ENCODE results near the gene LRCH4. TPM values are rescaled to one million over a fixed set of nuclear protein-coding genes. Genes with fewer than 3 reads are reported as not detected.

Gene LRCH4
- total and polyA plus RNA-seq, 8 donors, result 16.4 to 106 (median 27.7) TPM

DNA sequence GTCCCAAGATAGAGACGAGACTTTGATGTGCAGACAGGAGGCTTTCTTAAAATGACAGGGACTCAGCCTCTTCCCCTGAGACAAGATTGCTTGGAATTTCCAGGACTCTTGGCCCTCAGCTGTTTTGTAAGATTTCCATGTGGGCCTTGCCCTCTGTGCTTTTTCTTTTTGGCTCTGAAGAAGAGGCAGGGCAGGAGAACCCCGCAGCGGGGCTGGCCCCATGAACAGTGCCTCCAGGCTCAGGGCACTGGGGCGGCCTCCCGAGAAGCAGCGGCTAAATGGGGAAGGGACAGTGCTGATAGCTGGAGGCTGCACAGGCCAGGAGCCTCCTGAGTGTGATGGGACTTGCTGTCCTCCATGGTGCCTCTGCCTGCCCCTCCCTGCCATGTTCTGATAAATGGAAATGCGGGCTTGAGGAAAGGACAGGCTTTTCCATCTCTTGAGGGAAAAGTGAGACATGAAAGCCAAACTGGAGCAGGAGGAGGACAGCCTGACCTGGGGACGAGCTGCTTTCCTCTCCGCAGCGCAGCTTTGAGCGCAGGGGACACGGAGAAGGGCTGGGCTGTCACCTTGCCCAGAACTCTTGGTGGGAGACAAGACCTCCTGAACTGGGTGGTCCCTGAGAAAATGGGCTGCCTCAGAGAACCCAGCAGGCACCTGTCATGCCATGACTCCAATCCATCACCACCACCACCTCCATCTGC lies 24.3 kb downstream of the LRCH4 start:
- H3K9me3 ChIP-seq, result no peaks in the 10 kb centered on the region
- ATAC-seq (no peak), FAIRE-seq (no peak), DNase-seq (peak in 1 of 6 donors; percentile 52)
- TF ChIP-seq, protein P1, sequence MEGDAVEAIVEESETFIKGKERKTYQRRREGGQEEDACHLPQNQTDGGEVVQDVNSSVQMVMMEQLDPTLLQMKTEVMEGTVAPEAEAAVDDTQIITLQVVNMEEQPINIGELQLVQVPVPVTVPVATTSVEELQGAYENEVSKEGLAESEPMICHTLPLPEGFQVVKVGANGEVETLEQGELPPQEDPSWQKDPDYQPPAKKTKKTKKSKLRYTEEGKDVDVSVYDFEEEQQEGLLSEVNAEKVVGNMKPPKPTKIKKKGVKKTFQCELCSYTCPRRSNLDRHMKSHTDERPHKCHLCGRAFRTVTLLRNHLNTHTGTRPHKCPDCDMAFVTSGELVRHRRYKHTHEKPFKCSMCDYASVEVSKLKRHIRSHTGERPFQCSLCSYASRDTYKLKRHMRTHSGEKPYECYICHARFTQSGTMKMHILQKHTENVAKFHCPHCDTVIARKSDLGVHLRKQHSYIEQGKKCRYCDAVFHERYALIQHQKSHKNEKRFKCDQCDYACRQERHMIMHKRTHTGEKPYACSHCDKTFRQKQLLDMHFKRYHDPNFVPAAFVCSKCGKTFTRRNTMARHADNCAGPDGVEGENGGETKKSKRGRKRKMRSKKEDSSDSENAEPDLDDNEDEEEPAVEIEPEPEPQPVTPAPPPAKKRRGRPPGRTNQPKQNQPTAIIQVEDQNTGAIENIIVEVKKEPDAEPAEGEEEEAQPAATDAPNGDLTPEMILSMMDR (IDR thresholded peaks at IDR 0.05), result no peak
- peaks cover 0 to 11% (median 4%) of the 10 kb centered on the region in 3 donors for H3K36me3 ChIP-seq
- WGBS, 2 donors, result 93 to 95% methylated on average over 12 of the region's 12 CpGs
- H3K27ac ChIP-seq, result no peak overlapping the region
- intact Hi-C loops (cut with DNase I), result loop anchor here in 2 of 3 donors (5.0 to 10.0 kb wide), 4 partner anchors 89 to 131 kb away; partner anchors contain the start of gene GIGYF1 (in 1 of the 2)
- H3K27me3 ChIP-seq, result no peaks in the 10 kb centered on the region
- H3K4me3 ChIP-seq, result no peak overlapping the region
- peaks cover 0 to 5% (median 4%) of the 10 kb centered on the region in 3 donors for H3K4me1 ChIP-seq

DNA sequence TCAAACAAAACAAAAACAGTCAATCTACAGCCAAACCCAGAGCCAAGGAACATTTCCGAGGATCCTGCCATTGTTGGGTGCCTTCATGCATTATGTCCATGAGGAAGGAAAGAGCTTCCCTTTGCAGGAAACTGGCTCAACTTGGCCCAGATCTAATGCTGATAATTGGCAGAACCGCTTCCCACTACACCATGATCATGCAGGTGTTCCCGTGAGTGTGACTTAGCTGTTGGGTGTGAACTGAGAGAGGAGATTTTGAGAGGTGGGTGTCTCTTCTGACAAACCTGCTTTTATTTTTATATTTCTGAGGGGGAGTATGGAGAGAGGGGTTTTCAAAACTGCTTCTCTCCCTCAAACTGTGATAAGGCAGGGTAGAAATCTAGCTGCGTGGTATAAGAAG lies 26.8 kb downstream of the LRCH4 start:
- no peaks in the 10 kb centered on the region for H3K27me3 ChIP-seq
- FAIRE-seq (no peak), DNase-seq (no peak), ATAC-seq (no peak)
- H3K4me1 ChIP-seq, result peaks cover 0 to 5% (median 4%) of the 10 kb centered on the region in 3 donors
- TF ChIP-seq, protein P1 (IDR thresholded peaks at IDR 0.05), result no peak
- peaks cover 0 to 32% (median 4%) of the 10 kb centered on the region in 3 donors for H3K36me3 ChIP-seq
- H3K9me3 ChIP-seq, result no peaks in the 10 kb centered on the region
- H3K4me3 ChIP-seq, result no peak overlapping the region
- WGBS, 2 donors, result 61 to 66% methylated on average over 4 of the region's 4 CpGs
- peak overlapping the region; percentile 0 to 57 (median 26) for H3K27ac ChIP-seq
- intact Hi-C loops (cut with DNase I), result no loop called here

DNA sequence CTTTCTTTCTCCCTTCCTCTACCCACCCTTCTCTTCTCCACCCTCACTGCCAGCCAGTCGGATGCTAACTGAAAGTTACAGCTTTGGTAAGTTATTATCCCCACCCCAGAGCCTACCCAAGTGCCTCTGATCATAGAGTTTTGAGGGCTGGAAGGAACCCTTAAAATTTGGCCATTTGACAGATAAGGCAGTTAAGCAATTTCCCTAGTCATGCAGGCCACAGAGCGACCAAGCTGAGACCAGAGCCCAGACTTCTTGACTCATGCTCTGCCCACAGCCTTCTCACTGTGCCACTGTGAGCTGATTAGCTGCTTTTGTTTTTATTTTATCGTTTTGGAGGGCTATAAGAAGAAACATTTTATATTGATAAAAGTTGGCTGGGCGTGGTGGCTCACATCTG lies 29.4 kb downstream of the LRCH4 start:
- ATAC-seq (no peak), FAIRE-seq (no peak)
- H3K36me3 ChIP-seq, result peaks cover 0 to 50% (median 0%) of the 10 kb centered on the region in 3 donors

DNA sequence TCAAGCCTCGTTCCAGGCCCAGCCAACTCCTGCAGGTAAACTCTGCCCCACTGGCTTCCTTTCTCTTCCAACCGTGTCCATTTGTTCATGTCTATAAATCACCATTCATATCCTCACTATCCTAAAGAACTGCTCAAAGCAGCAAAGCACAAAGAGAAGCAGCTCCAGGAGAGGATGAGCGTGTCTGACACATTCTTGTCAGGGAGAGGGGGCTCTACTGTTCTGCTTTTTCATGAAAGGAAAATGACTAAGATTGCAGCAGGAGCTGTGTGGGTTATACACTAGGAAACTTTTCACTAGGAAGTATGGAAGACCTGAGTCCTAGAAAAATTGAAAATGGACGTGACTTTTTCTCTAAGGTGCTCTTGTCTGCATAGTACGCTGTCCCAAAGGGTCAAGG lies 30.2 kb downstream of the LRCH4 start:
- WGBS, 2 donors, result 87 to 88% methylated on average over 5 of the region's 5 CpGs
- FAIRE-seq (no peak), DNase-seq (no peak), ATAC-seq (no peak)
- Histone ChIP-seq H3K4me3 (no peak overlapping the region), H3K27ac (no peak overlapping the region), H3K36me3 (peaks cover 0 to 51% (median 2%) of the 10 kb centered on the region in 3 donors), H3K27me3 (no peaks in the 10 kb centered on the region), H3K9me3 (no peaks in the 10 kb centered on the region), H3K4me1 (peaks cover 0 to 5% (median 4%) of the 10 kb centered on the region in 3 donors)
- intact Hi-C loops (cut with DNase I), result no loop called here
- TF ChIP-seq, protein P1 (IDR thresholded peaks at IDR 0.05), result no peak

More for the DNA sequence above, 29.4 kb downstream of the LRCH4 start:
- H3K4me1 ChIP-seq, result peaks cover 0 to 5% (median 4%) of the 10 kb centered on the region in 3 donors
- 63 to 67% methylated on average over 4 of the region's 4 CpGs for WGBS, 2 donors
- no peak overlapping the region for H3K4me3 ChIP-seq
- no peaks in the 10 kb centered on the region for H3K27me3 ChIP-seq
- H3K9me3 ChIP-seq, result no peaks in the 10 kb centered on the region
- no peak overlapping the region for H3K27ac ChIP-seq
- intact Hi-C loops (cut with DNase I), result no loop called here
- TF ChIP-seq, protein P1 (IDR thresholded peaks at IDR 0.05), result no peak
- DNase-seq, result peak in 1 of 6 donors; percentile 13

DNA sequence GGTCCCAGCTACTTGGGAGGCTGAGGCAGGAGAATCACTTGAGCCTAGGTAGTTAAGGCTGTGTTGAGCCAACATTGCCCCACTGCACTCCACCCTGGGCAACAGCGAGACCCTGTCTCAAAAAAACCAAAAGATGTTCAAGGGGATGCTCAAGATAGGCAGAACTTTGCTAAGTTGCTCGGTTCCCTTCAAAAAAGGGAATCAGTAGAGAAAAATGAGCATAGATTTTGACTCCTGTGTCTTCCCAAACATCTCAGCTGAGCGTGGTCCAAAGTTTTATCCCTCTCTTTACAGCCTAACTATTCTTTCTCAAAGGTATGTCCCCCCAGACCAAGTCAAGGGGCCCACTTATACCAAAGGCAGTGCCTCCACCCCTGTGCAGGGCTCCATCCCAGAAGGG lies 32.9 kb downstream of the LRCH4 start:
- ATAC-seq (no peak), DNase-seq (no peak), FAIRE-seq (no peak)
- no peaks in the 10 kb centered on the region for H3K27me3 ChIP-seq
- peaks cover 0 to 56% (median 2%) of the 10 kb centered on the region in 3 donors for H3K36me3 ChIP-seq
- 97 to 98% methylated on average over 3 of the region's 3 CpGs for WGBS, 2 donors
- no peak overlapping the region for H3K27ac ChIP-seq
- TF ChIP-seq, protein P1 (IDR thresholded peaks at IDR 0.05), result no peak
- no peaks in the 10 kb centered on the region for H3K9me3 ChIP-seq
- H3K4me1 ChIP-seq, result peaks cover 0 to 18% (median 13%) of the 10 kb centered on the region in 3 donors
- no peak overlapping the region for H3K4me3 ChIP-seq
- intact Hi-C loops (cut with DNase I), result no loop called here

Data from pancreas (tissue), 10 donors.